Measurements from ENCODE around the gene AGPS.
"Not testable (repeated sequence)": the region's sequence is repeated elsewhere in the genome, so short reads cannot be mapped to it uniquely, and the experiment has no call there.

Gene AGPS

DNA sequence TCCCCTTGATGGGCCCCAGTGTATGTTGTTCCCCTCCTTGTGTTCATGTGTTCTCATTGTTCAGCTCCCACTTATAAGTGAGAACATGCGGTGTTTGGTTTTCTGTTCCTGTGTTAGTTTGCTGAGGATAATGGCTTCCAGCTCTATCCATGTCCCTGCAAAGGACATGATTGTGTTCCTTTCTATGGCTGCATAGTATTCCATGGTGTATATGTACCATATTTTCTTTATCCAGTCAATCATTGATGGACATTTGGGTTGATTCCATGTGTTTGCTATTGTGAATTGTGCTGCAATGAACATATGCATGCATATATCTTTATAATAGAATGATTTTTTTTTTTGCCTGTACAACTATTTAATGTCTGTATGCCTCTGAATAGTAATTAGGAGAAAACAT is 31.5 kb downstream of the AGPS start:
- DNase-seq: not testable (repeated sequence)

DNA sequence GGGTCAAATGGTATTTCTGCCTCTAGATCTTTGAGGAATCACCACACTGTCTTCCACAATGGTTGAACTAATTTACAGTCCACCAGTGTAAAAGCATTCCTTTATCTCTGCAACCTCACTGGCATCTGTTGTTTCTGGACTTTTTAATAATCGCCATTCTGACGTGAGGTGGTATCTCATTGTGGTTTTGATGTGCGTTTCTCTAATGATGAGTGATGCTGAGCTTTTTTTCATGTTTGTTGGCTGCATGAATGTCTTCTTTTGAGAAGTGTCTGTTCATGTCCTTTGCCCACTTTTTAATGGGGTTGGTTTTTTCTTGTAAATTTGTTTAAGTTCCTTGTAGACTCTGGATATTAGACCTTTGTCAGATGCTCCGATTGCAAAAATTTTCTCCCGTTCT is 32.0 kb downstream of the AGPS start:
- not testable (repeated sequence) for DNase-seq

DNA sequence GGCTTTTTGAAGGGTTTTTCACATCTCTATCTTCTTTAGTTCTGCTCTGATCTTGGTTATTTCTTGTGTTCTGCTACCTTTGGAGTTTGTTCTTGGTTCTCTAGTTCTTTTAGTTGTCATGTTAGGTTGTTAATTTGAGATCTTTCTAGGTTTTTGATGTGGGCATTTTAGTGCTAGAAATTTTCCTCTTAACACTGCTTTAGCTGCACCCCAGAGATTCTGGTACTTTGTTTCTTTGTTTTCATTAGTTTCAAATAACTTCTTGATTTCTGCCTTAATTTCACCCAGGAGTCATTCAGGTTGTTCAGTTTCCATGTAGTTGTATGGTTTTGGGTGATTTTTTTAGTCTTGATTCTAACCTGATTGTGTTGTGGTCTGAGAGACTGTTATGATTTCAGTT is 34.7 kb downstream of the AGPS start:
- no peak for DNase-seq

DNA sequence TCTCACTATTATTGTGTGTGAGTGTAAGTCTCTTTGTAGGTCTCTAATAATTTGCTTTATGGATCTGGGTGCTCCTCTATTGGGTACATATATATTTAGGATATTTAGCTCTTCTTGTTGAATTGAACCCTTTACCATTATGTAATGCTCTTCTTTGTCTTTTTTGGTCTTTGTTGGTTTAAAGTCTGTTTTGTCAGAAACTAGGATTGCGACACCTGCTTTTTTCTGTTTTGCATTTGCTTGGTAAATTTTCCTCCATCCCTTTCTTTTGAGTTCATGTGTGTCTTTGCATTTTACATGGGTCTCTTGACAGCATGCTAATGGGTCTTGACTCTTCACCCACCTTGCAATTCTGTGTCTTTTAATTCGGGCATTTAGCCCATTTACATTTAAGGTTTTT is 35.4 kb downstream of the AGPS start:
- DNase-seq: not testable (repeated sequence)

DNA sequence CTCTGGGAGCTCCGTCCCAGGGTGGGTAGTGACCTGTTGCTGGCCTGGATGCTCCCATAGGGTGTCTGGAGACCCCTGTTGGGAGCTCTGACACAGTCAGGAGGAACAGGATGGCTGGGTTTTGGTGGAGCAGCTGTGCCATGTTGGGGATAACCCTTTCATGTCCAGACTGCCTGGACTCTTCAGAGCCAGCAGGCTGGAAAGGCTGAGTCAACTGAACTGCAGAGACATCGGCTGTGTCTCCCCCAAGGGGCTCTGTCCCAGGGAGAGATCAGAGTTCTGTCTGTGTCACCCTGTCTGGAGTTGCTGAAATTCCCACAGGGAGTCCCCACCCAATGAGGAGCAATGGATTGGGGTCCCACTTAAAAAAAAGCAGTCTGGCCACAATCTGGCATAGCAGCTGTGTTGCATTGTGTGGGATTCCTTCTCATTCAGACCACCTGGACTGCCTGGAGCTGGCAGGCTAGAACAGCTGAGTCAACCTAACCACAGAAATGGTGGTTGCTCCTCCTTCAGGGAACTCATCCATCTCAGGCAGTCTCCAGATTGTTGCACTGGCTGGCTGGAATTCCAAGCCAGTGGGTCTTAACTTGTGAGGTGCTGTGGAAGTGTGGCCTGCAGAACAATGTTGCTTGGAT is 37.2 kb downstream of the AGPS start:
- DNase-seq: no peak

DNA sequence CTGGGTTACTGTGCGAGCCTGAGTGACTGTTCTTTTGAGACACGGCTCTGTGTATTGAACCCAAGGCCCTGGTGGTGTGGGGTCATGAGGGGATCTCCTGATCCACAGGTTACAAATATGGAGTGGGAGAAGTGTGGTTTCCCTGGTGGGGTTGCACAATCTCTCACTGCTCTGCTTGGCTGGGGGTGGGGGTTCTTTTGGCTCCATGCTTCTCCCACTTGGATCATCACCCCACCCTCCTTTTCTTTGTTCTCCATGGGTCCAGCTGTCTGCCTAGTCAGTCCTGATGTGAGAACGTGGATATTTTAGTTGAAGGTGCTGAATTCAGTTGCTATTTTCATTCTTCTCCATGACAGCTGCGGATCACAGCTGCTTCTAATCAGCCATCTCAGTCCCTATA is 37.8 kb downstream of the AGPS start:
- no peak for DNase-seq

DNA sequence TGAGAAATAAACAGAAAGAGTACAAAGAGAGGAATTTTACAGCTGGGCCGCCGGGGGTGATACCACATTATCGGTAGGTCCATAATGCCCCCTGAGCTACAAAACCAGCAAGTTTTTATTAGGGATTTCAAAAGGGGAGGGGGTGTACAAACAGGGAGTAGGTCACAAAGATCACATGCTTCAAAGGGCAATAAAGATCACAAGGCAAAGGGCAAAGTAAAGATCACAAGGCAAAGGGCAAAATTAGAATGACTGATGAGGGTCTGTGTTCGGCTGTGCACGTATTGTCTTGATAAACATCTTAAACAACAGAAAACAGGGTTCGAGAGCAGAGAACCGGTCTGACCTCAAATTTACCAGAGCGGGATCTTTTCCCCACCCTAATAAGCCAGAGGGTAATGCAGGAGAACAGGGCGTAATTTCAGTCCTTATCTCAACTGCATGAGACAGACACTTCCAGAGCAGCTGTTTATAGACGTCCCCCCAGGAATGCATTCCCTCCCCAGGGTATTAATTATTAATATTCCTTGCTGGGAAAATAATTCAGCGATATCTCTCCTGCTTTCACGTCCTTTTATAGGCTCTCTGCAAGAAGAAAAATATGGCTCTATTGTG is 38.6 kb downstream of the AGPS start:
- DNase-seq: not testable (repeated sequence)

DNA sequence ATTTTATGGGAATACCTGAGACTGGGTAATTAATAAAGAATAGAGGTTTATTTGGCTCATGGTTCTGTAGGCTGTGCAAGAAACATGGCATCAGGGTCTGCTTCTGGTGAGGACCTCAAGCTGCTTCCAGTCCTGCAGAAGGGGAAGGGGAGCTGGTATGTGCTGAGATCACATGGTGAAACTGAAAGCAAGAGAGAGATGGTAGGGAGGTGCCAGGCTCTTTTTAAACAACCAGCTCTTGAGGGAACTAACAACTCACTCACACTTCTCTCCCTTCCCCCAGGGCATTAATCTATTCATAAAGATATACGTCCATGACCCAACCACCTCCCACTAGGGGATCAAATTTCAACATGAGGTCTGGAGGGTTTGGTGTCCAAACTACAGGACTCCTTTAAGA is 40.1 kb downstream of the AGPS start:
- DNase-seq: peak; percentile 11

DNA sequence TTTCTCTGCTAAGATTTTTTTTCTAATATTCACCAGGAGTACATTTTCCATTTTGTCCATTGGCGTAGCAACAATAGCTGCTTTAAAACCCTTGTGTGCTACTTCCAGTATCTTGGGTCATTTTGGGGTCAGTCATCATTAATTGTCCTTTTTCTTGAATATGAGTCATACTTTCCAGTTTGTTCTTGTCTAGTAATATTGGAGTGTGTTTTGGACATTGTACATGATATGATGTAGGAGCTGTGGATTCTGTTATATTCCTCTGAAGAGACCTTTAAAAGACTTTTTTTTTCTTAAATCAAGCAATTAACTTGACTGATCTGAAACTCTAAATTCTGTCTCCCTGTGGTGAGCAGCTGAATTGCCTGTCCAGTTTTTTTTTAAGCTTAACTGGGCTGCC is 40.8 kb downstream of the AGPS start:
- DNase-seq: no peak

DNA sequence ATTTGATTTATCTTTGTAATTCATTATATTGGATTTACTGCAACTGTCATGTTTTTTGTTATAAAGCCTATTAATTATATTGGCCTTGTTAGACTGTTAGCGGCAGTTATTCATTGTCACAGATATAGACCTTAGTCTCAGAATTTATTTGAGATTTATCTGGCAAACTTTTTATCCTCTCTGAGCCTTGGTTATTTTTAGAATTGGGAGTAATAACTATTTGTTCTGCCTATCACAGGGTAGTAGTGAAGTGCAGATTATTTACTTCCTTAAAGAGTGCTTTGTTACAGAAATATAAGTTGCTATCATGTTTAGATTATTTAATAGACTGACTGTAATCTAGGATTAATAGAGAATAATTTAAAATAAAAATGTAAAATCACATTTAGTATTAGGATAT is 41.9 kb downstream of the AGPS start:
- no peak for DNase-seq

DNA sequence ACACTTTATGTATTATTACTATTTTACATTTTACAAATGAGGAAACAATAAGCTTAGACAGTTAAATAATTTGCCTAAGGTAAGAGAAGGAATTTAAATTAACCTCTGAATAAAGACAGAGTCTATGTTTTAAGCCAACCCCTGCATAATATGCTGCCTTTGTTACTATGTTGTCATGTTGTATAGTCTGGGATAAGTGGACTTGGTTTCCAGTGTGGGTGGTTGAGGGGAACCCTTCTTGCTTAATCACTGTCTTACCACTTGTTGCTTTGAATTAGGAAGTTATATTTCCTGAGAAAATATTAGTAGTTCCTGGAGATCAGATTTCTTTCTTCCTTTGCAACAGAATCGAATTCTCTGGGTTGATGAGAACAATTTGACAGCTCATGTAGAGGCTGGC is 52.6 kb downstream of the AGPS start:
- peak; percentile 21 for DNase-seq

DNA sequence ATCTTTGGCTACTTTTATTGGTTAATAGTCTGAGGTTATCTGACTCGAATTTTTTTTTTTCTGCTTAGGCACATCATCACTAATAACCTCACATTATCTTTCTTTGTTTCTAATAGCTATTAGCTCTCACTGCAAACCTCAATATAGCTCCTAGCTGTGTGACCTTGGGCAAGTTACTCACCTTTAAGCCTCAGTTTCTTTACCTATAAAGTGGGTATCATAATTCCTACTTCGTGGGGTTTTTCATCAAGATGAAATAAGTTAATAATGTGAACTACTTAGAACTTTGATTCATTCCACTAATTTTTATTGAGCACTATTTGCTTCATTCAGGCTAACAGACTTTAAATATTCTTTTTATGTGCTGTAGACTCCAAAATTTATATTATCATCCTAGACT is 55.5 kb downstream of the AGPS start:
- no peak for DNase-seq

DNA sequence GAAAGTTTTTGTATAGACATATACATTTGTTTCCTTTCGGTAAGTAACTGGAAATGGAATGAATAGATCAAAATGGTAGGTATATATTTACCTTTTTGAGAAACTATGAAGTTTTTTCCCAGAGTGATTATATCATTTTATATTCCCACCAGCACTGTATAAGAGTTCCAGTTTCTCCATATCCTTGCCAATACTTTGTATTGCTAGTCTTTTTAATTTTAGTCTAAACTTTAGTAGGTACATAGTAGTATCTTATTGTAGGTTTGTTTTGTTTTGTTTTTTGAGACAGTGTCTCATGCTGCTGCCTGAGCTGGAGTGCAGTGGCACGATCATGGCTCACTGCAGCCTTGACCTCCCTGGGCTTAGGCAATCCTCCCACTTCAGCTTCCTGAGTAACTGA is 56.6 kb downstream of the AGPS start:
- no peak for DNase-seq

DNA sequence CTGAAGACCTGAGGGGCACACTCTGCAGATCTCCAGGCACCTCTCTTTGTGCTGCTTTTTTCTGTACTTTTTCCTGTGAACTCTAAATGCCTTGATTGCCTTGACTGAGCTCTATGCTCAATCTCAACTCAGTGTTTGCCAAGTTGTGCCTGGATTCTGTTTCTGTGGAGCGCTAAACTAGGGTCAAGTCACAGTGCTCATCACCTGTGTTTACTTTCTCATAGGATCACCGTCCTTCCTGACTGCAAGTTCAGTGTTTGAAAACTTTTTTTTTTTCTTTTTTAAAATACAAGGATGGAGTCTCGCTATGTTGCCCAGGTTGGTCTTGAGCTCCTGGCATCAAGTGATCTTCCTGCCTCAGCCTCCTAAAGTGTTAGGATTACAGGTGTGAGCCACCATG is 62.6 kb downstream of the AGPS start:
- no peak for DNase-seq

DNA sequence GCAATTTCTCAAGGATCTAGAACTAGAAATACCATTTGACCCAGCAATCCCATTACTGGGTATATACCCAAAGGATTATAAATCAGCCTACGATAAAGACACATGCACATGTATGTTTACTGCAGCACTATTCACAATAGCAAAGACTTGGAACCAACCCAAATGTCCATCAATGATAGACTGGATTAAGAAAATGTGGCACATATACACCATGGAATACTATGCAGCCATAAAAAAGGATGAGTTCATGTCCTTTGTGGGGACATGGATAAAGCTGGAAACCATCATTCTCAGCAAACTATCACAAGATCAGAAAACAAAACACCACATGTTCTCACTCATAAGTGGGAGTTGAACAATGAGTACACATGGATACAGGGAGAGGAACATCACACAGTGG is 67.2 kb downstream of the AGPS start:
- not testable (repeated sequence) for DNase-seq

DNA sequence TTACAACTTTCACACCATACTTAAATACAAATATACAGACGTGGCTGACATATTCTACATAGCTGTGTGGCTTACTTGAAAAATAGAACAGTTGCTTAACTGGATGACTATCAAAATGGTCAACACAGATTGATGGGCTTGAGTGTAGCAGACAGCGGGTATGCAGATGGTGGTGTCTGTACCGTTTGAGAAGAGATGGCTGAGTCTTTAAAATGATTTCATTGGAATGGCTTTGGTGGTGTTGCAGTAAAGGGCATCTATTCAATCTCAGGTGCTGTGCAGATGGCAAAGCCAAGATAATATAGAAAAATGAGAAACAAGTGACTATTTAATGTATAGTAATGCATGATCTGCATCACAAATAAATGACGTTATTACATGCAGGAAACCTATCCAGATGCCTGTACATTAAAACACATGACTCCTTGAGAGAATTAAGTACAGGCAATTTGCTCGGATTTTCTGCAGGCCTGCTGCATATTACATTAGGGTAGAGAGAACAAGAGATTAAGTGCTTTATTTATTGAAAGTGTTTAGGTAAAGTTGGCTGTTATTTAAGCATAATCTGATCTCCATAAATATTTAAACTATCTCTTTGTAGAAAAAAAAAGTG is 68.5 kb downstream of the AGPS start:
- DNase-seq: no peak

DNA sequence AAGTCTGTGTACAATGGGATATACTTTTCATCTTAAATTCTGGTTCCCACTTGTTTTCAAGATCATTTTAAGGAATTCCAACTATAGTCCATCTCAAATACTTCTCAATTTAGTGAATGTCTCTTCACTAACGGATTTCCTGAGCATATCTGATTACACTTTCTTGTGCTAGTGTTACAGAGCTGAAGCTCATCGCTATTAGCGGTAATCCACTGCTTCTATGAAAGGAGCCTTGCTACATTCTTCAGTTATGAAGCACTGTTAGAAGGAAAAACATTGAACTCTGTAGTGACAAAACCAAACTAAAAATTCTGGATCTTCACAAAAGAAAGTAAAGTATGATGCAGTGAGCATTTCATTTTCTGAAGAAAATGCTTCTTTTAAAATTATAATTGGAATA is 72.0 kb downstream of the AGPS start:
- no peak for DNase-seq

DNA sequence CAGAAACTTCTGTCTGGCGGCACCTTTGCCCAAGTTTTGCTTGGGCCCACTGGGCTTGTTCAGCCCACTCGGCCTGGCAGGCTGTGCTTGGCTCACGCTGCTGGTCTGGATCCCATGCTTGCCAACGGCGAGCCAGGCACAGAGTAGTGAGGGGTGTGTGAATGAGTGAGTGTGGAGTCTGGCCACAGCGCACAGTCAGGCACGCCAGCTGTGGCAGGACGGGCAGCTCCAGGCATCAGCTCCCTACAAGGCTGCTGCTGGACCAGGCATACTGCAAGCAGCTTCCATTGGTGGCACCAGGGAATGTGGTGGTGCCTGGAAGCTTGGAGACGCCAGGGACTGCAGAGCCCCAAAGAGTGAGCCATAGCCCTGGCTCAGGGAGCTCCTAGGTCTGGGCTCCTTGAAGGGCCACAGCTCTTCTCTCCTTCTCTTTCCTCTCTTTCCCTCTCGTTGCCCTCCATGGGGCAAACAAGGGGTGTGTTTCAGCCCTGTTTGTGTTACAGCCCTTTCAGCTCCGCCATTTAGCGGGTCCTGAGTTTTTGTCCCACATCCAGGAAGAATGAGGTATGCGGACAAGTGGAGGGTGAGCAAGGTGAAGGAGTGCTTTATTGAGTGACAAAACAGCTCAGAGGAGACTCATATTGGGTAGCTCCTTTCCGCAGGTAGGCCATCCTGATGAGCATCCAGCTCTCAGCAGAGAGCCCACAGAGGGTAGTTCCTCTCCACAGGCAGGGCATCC is 73.0 kb downstream of the AGPS start:
- no peak for DNase-seq

DNA sequence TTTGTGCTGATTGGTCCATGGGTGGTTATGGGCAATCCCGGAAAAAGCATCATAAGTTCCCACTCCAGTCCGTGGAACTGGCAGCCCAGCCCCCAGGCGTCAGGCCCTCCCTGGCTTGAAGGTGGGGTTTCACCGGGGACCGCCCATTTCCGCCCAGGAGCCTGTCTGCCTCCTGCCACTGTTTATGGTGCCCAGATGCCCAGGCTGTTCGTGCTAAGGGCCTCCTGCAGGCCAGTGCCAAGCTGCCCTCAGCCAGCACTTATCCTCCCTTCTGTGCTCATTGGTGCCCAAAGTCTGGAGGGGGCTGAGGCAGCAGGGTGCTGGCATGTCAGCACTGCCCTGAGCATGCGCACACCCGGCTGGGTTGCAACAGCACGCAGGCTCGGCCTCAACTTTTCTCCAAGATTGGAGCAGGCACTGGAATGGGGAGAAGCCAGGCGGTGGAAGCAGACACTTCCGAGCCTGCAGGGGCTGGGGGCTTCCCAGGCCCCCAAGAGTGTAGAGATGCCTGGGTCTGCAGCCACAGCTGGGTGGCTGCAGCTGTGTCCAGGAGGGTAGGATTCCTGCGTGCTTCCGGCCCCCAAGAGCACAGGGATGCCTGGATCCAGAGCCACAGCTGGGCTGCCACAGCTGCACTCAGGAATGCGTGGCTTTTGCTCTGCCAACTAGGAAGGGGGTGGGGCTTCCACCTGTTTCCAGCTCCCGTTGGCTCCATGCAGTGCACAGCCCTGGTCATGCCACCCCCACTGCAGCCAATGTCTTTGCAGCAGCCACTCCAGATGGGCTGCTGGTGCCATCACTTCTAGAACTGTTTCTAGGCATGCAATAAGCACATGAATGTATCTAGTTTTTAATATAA is 74.0 kb downstream of the AGPS start:
- DNase-seq: no peak

DNA sequence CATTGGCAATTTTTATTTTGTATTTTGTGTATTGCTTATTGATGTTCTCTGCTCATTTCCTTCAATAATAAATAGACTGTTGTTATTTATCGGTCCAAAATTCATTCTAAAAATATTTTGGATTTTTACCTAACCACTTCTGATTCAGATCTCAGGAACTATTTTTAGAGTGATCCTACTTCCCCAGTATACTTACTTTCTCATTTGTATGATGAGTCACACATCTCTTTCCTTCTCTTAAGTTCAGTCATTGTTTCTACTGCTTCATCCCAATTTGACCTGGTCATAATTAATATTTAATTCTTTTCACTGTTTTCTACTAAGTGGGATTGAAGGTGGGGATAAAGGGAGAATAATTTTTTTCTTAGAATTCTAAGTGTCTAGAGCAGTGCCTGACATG is 75.1 kb downstream of the AGPS start:
- DNase-seq: peak; percentile 16

DNA sequence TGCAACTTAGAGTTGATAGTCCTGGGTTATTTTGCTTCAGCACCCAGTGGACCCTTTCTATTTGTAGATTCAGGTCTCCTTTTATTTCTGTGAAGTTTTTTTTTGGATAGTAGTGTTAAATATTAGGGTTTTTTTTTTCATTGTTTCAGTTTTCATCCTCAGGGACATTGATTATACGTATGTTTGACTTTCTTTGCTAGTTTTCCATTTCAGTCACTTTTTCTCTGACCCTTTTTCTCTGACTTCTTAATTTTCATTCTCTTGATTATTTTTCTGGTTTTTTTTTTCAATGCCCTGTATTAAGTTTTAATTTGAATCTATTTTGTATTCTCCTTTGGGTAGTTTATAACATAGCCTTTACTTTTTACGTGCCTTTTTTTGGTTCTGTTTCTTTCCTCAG is 79.4 kb downstream of the AGPS start:
- DNase-seq: no peak

DNA sequence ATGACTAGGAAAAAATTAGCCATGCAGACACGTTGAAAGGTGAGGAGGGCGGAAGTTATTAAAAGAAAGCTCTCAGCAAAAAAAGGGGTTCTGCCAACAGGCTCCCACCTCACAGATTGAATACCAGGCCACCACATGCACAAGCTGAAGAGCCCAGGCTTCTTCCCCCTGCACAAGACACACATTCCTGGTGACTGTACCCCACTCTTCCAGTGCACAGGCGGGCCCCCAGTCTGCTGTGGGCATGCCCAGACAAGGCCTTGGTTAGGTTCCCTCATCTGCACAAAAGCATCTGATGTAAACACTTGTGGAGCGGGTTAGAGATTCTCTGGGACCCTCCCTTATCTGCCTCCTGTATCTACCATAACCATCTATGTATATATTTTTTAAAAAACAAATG is 81.7 kb downstream of the AGPS start:
- DNase-seq: no peak

DNA sequence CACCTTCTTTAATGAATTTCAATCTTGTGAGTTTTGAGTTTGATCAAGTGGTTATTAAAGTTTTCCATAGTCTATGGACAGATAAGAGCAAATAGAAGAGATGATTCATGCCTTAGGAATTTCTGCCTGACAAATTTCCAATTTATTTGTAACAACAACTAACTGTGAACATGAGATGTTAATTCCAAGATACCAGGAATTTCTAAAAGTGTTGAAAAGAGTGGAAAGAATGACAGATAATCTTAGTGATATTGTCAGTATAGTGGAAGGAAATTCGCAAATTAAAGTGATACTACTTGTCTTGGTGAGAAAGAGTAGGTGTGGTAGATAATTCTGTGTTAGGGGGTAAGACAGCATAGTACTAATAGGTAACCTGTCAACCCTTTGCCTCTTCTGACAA is 82.4 kb downstream of the AGPS start:
- no peak for DNase-seq
